ENCODE results near the gene ANO7. TPM values are rescaled to one million over a fixed set of nuclear protein-coding genes. Genes with fewer than 3 reads are reported as not detected.

Gene ANO7
- total and polyA plus RNA-seq, 2 donors (not counting 1 experiment from before 2014, with no cell fraction given): 0.64 to 1.8 TPM

DNA sequence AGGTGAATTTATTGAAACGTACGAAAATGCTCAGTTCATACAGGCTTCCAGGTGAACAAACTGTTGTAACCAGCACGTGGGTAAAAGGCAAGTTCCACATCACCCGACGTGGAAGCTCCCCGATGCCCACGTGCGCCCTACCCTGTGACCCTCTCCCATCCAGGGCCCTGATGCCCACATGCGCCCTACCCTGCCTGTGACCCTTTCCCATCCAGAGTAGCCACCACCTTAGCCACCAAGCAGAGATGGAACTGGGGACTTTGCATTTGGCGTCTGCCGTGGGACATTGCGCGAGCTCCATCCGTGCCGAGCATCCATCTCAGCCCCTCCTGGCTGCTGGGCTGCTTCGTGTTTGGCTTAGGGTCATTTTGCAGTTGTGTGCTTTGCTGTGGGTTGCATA, 37.5 kb downstream of the ANO7 start:
- H3K9me3 ChIP-seq (ENCODE audit: control extremely low read depth in 1 of 3, control insufficient read depth in 2 of 3, insufficient read depth in 1 of 3, low read length in 2 of 3): no peaks in the 10 kb centered on the region
- no peak overlapping the region for H3K27ac ChIP-seq (ENCODE audit: low read length in 2 of 2)
- WGBS (ENCODE audit: insufficient coverage): 94% methylated on average over 16 of the region's 16 CpGs
- no peak overlapping the region for H3K4me3 ChIP-seq (ENCODE audit: control extremely low read depth in 1 of 5, extremely low read depth in 1 of 5, insufficient read depth in 1 of 5, low read depth in 2 of 5, low read length in 4 of 5)
- no peaks in the 10 kb centered on the region for H3K4me1 ChIP-seq (ENCODE audit: control insufficient read depth in 2 of 2, insufficient read depth in 2 of 2, low read length in 2 of 2)
- Mint-ChIP-seq H3K9me3 (ENCODE audit: insufficient read depth) (no peaks in the 10 kb centered on the region), H3K4me1 (no peaks in the 10 kb centered on the region), H3K27ac (no peak overlapping the region), H3K27me3 (no peaks in the 10 kb centered on the region), H3K4me3 (no peak overlapping the region)
- TF ChIP-seq, protein P1, sequence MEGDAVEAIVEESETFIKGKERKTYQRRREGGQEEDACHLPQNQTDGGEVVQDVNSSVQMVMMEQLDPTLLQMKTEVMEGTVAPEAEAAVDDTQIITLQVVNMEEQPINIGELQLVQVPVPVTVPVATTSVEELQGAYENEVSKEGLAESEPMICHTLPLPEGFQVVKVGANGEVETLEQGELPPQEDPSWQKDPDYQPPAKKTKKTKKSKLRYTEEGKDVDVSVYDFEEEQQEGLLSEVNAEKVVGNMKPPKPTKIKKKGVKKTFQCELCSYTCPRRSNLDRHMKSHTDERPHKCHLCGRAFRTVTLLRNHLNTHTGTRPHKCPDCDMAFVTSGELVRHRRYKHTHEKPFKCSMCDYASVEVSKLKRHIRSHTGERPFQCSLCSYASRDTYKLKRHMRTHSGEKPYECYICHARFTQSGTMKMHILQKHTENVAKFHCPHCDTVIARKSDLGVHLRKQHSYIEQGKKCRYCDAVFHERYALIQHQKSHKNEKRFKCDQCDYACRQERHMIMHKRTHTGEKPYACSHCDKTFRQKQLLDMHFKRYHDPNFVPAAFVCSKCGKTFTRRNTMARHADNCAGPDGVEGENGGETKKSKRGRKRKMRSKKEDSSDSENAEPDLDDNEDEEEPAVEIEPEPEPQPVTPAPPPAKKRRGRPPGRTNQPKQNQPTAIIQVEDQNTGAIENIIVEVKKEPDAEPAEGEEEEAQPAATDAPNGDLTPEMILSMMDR (IDR thresholded peaks at IDR 0.05): no peak
- TF ChIP-seq EZH2 (IDR thresholded peaks at IDR 0.05; ENCODE audit: borderline replicate concordance, insufficient read depth, low read depth, low read length, poor library complexity, severe bottlenecking): no peak
- no peak overlapping the region for H3K9ac ChIP-seq (ENCODE audit: low read length)
- H3K27me3 ChIP-seq (replicated peaks in 1 of 4; ENCODE audit: control extremely low read depth in 1 of 4, control insufficient read depth in 3 of 4, insufficient read depth in 4 of 4, low read length in 3 of 4): peaks cover 0 to 2% (median 0%) of the 10 kb centered on the region in 4 experiments
- ChIA-PET CTCF (no interaction called here), POLR2A (no interaction called here)
- peaks cover 2 to 27% of the 10 kb centered on the region in 2 experiments for H3K36me3 ChIP-seq (replicated peaks in 1 of 2; ENCODE audit: control extremely low read depth in 1 of 2, control insufficient read depth in 1 of 2, extremely low read depth in 1 of 2, insufficient read depth in 2 of 2, low read length in 1 of 2)
- intact Hi-C loops (cut with micrococcal nuclease): no loop called here
- no peak overlapping the region for H2AFZ ChIP-seq (ENCODE audit: insufficient read depth, low read depth, low read length, poor library complexity, severe bottlenecking)
- H3K4me2 ChIP-seq (replicated peaks; ENCODE audit: low read depth, low read length, poor library complexity, severe bottlenecking): no peak overlapping the region
- no peak for DNase-seq
- H3K79me2 ChIP-seq (ENCODE audit: control insufficient read depth, insufficient read depth, low read length): no peaks in the 10 kb centered on the region
- no peak for ATAC-seq (ENCODE audit: low read depth)
- H4K20me1 ChIP-seq (ENCODE audit: control insufficient read depth, insufficient read depth, low read length, poor library complexity, severe bottlenecking): no peaks in the 10 kb centered on the region

DNA sequence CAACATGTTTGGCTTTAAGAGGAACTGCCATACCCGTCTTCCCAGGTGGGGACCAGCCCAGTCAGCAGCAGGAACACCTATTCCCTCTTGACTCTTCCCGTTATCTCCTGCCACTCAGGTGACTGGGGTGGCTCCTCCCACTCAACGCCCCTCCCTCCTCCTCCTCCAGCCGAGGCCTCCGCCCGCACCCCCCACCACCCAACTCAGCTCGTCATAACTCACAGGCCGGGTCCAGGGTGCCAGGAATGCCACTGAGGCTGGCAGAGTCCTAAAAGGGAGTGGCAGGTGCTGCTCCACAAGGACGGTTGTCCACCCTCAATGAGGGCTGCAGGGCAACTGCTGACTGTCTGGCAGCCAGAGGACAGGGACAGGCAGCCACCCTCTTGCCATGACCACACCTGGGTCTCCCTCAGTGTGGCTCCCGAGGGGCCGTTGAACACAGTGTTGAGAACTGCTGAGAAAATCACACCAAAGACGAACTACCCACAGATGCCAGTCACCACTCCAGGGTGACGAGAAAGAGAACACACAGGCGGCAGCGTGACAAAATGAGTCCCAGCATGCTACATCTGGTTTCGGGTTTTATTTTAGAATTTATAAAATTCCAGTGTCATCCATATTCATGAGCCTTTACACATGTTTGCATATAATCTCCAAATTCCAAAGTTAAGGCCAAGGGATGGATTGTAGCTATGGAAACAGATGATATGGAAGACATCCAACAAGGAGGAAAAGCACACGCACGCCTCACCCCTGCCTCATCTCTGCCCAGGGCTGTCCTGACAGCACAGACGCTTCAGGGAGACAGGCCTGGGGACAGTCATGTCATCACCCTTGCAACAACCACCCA, 38.5 kb downstream of the ANO7 start:
- Histone ChIP-seq H3K4me2 (replicated peaks; ENCODE audit: low read depth, low read length, poor library complexity, severe bottlenecking) (no peak overlapping the region), H2AFZ (ENCODE audit: insufficient read depth, low read depth, low read length, poor library complexity, severe bottlenecking) (no peak overlapping the region), H3K9me3 (ENCODE audit: control extremely low read depth in 1 of 3, control insufficient read depth in 2 of 3, insufficient read depth in 1 of 3, low read length in 2 of 3) (no peaks in the 10 kb centered on the region), H4K20me1 (ENCODE audit: control insufficient read depth, insufficient read depth, low read length, poor library complexity, severe bottlenecking) (no peaks in the 10 kb centered on the region), H3K27ac (ENCODE audit: low read length in 2 of 2) (no peak overlapping the region), H3K4me1 (ENCODE audit: control insufficient read depth in 2 of 2, insufficient read depth in 2 of 2, low read length in 2 of 2) (no peaks in the 10 kb centered on the region), H3K79me2 (ENCODE audit: control insufficient read depth, insufficient read depth, low read length) (no peaks in the 10 kb centered on the region), H3K27me3 (replicated peaks in 1 of 4; ENCODE audit: control extremely low read depth in 1 of 4, control insufficient read depth in 3 of 4, insufficient read depth in 4 of 4, low read length in 3 of 4) (no peaks in the 10 kb centered on the region), H3K4me3 (ENCODE audit: control extremely low read depth in 1 of 5, extremely low read depth in 1 of 5, insufficient read depth in 1 of 5, low read depth in 2 of 5, low read length in 4 of 5) (no peak overlapping the region), H3K9ac (ENCODE audit: low read length) (no peak overlapping the region), H3K36me3 (replicated peaks in 1 of 2; ENCODE audit: control extremely low read depth in 1 of 2, control insufficient read depth in 1 of 2, extremely low read depth in 1 of 2, insufficient read depth in 2 of 2, low read length in 1 of 2) (peaks cover 2 to 34% of the 10 kb centered on the region in 2 experiments)
- Mint-ChIP-seq H3K27me3 (no peaks in the 10 kb centered on the region), H3K4me1 (no peaks in the 10 kb centered on the region), H3K4me3 (no peak overlapping the region), H3K27ac (no peak overlapping the region), H3K9me3 (ENCODE audit: insufficient read depth) (no peaks in the 10 kb centered on the region)
- DNase-seq: no peak
- CTCF ChIA-PET: interaction anchor here (1.3 kb wide), 1 partner anchor 149 kb away, joined by 6 read pairs; no protein-coding TSS in a partner anchor
- POLR2A ChIA-PET: no interaction called here
- intact Hi-C loops (cut with micrococcal nuclease): no loop called here
- no peak for ATAC-seq (ENCODE audit: low read depth)
- 96% methylated on average over 11 of the region's 19 CpGs for WGBS (ENCODE audit: insufficient coverage)
- TF ChIP-seq, protein P1 (IDR thresholded peaks at IDR 0.05): no peak
- TF ChIP-seq EZH2 (IDR thresholded peaks at IDR 0.05; ENCODE audit: borderline replicate concordance, insufficient read depth, low read depth, low read length, poor library complexity, severe bottlenecking): no peak

Data from B cell (primary cell).